ENCODE measurements around the gene PSAPL1.
A peak's percentile ranks its signal among the peaks of the same experiment; 100 is the strongest.

PSAPL1 gene

GRCh38 chr4:7462509-7462971, 27.8 kb upstream of the PSAPL1 start:
- DNase-seq (ENCODE audit: low read depth): peak; percentile 3
- no peak for TF ChIP-seq CTCF (conservative IDR thresholded peaks at IDR 0.05; ENCODE audit: control insufficient read depth, insufficient read depth, low read depth, low read length)
- H3K4me3 ChIP-seq (ENCODE audit: control insufficient read depth, low read depth, low read length): no peak overlapping the region

- no peak for DNase-seq (ENCODE audit: low read depth)
- no peak for TF ChIP-seq CTCF (conservative IDR thresholded peaks at IDR 0.05; ENCODE audit: control insufficient read depth, insufficient read depth, low read depth, low read length)
- H3K4me3 ChIP-seq (ENCODE audit: control insufficient read depth, low read depth, low read length): no peak overlapping the region
These were observed 26.5 kb upstream of the PSAPL1 start for GRCh38 chr4:7461230-7461629.

GRCh38 chr4:7460566-7460965, 25.8 kb upstream of the PSAPL1 start:
- no peak for TF ChIP-seq CTCF (conservative IDR thresholded peaks at IDR 0.05; ENCODE audit: control insufficient read depth, insufficient read depth, low read depth, low read length)
- H3K4me3 ChIP-seq (ENCODE audit: control insufficient read depth, low read depth, low read length): no peak overlapping the region
- peak; percentile 26 for DNase-seq (ENCODE audit: low read depth)

- TF ChIP-seq CTCF (conservative IDR thresholded peaks at IDR 0.05; ENCODE audit: control insufficient read depth, insufficient read depth, low read depth, low read length): no peak
- DNase-seq (ENCODE audit: low read depth): no peak
- no peak overlapping the region for H3K4me3 ChIP-seq (ENCODE audit: control insufficient read depth, low read depth, low read length)
These were observed 24.7 kb upstream of the PSAPL1 start for GRCh38 chr4:7459471-7459870.

GRCh38 chr4:7458477-7458876, 23.7 kb upstream of the PSAPL1 start:
- no peak for TF ChIP-seq CTCF (conservative IDR thresholded peaks at IDR 0.05; ENCODE audit: control insufficient read depth, insufficient read depth, low read depth, low read length)
- no peak overlapping the region for H3K4me3 ChIP-seq (ENCODE audit: control insufficient read depth, low read depth, low read length)
- DNase-seq (ENCODE audit: low read depth): no peak

GRCh38 chr4:7458066-7458425, 23.3 kb upstream of the PSAPL1 start:
- no peak overlapping the region for H3K4me3 ChIP-seq (ENCODE audit: control insufficient read depth, low read depth, low read length)
- TF ChIP-seq CTCF (conservative IDR thresholded peaks at IDR 0.05; ENCODE audit: control insufficient read depth, insufficient read depth, low read depth, low read length): no peak

More at GRCh38 chr4:7458066-7458425, 23.3 kb upstream of the PSAPL1 start:
- no peak for DNase-seq (ENCODE audit: low read depth)
